HepG2 (cell line): Measurements from ENCODE around the gene PAPSS2. TPM values are rescaled to one million over a fixed set of nuclear protein-coding genes. Genes with fewer than 3 reads are reported as not detected.

Experiments used
- ATAC-seq: fragments of 200-7000 bp; cut with Tn5 transposase; 3 replicates; pipeline ENCODE4 v1.9.1; 2020; ENCODE audit warnings: mild to moderate bottlenecking, moderate library complexity
- BruUV-seq: library from RNA; stranded (reverse); fragments of 400-500 nt; replicated peaks from 2 replicates; lab custom pipeline; 2021; lab: Mats Ljungman, UMichigan
- CTCF ChIA-PET: fragments of 300-600 bp; formaldehyde crosslinking; extraction: SDS; loops from one replicate; lab custom pipeline; 2021; ENCODE audit warnings: low total read pairs, inconsistent platforms, low intra/inter-chr PET ratio; lab: Yijun Ruan, JAX
- POLR2A ChIA-PET: fragments of 350-600 bp; sonication (Branson Sonifier 250); formaldehyde crosslinking; loops from one replicate; lab custom pipeline; 2020; ENCODE audit warnings: antibody characterized with exemption, inconsistent platforms; lab: Yijun Ruan, JAX
- DNase-seq: peaks from one replicate; pipeline ENCODE4 v3.0.0-alpha.2; 2015; ENCODE audit warnings: low spot score
- FAIRE-seq: peaks from 3 replicates; lab custom pipeline; 2011; peaks lifted over from hg19 to GRCh38; lab: Jason Lieb, UNC
- H2AFZ ChIP-seq: one replicate; pipeline ENCODE4 v1.6.1; 2011; ENCODE audit warnings: low read length, inconsistent platforms
- H3K27ac ChIP-seq: fragments of 300-600 bp; 3 replicates; pipeline ENCODE4 v1.8.0; 2011; ENCODE audit warnings: mixed run types, mild to moderate bottlenecking, mixed read lengths, low read length, inconsistent platforms; ENCODE audit not compliant: insufficient read depth; ENCODE audit errors: extremely low read length
- H3K27me3 ChIP-seq, 2 experiments: fragments of 200-600 bp in 1 of 2; 2 replicates in 1 of 2; 3 replicates in 1 of 2; pipeline versions ENCODE4 v1.6.0 to v1.8.0; 2011; ENCODE audit warnings: low read length in 2 of 2, mild to moderate bottlenecking in 2 of 2, moderate library complexity in 2 of 2, inconsistent platforms in 1 of 2; ENCODE audit not compliant: insufficient read depth in 2 of 2, control insufficient read depth in 1 of 2
- H3K36me3 ChIP-seq, 2 experiments: fragments of 200-600 bp in 1 of 2; replicated peaks in 1 of 2; 2 replicates in 1 of 2; 3 replicates in 1 of 2; pipeline versions ENCODE4 v1.5.1 to v1.8.0; 2011; ENCODE audit warnings: low read length in 2 of 2, inconsistent platforms in 1 of 2; ENCODE audit not compliant: insufficient read depth in 2 of 2, control insufficient read depth in 1 of 2
- H3K4me1 ChIP-seq: 2 replicates; pipeline ENCODE4 v1.5.1; 2012; ENCODE audit warnings: low read length, inconsistent platforms; ENCODE audit not compliant: insufficient read depth
- H3K4me2 ChIP-seq: 2 replicates; pipeline ENCODE4 v1.6.0; 2011; ENCODE audit warnings: low read depth, low read length, inconsistent platforms
- H3K4me3 ChIP-seq, 3 experiments: fragments of 200-600 bp in 1 of 3; sonication (generic), shearing (Covaris generic) in 1 of 3; replicated peaks in 1 of 3; 2 replicates each; pipeline ENCODE4 v1.5.1; 2011 to 2016; ENCODE audit warnings: low read length in 3 of 3, inconsistent platforms in 2 of 3, low read depth in 2 of 3, mild to moderate bottlenecking in 2 of 3, control low read depth in 1 of 3, mixed read lengths in 1 of 3; ENCODE audit not compliant: insufficient read depth in 1 of 3
- H3K79me2 ChIP-seq: one replicate; pipeline ENCODE4 v1.6.1; 2011; ENCODE audit warnings: low read length, inconsistent platforms; ENCODE audit not compliant: insufficient read depth
- H3K9ac ChIP-seq: 2 replicates; pipeline ENCODE4 v1.6.0; 2011; ENCODE audit warnings: mild to moderate bottlenecking, low read depth, low read length, inconsistent platforms; ENCODE audit not compliant: insufficient read depth
- H3K9me3 ChIP-seq: 2 replicates; pipeline ENCODE4 v1.5.1; 2012; ENCODE audit warnings: mild to moderate bottlenecking, low read length
- H4K20me1 ChIP-seq: 2 replicates; pipeline ENCODE4 v1.6.0; 2011; ENCODE audit warnings: inconsistent platforms, mild to moderate bottlenecking, low read length, moderate library complexity; ENCODE audit not compliant: insufficient read depth
- GABPA ChIP-seq, 2 experiments: IDR thresholded peaks; 2 replicates each; pipeline ENCODE4 v1.6.1; 2011 to 2016; ENCODE audit warnings: low read depth in 2 of 2, low read length in 1 of 2, missing biosample characterization in 1 of 2, missing genetic modification characterization in 1 of 2
- MYNN ChIP-seq: sonication (generic); formaldehyde crosslinking; IDR thresholded peaks from 2 replicates; pipeline ENCODE4 v1.4.0; 2020; ENCODE audit warnings: mild to moderate bottlenecking, low read depth, missing genetic modification reagents
- YEATS2 ChIP-seq: sonication (generic); formaldehyde crosslinking; IDR thresholded peaks from 2 replicates; pipeline ENCODE4 v1.4.0; 2020; ENCODE audit warnings: missing genetic modification reagents, borderline replicate concordance
- ZFP37 ChIP-seq: sonication (generic); formaldehyde crosslinking; IDR thresholded peaks from 2 replicates; pipeline ENCODE4 v1.4.0; 2020; ENCODE audit warnings: missing genetic modification reagents, borderline replicate concordance
- ZNF253 ChIP-seq: sonication (generic); formaldehyde crosslinking; IDR thresholded peaks from 2 replicates; pipeline ENCODE4 v1.8.0; 2022; ENCODE audit warnings: mild to moderate bottlenecking, missing genetic modification reagents, borderline replicate concordance
- WGBS: methylation state at CpG from one replicate; pipeline ENCODE4 v1.1.6; 2017; ENCODE audit warnings: low lambda C conversion rate; 5-methylcytosine and 5-hydroxymethylcytosine counted together
- in situ Hi-C: cut with HindIII; loops from 2 replicates; pipeline ENCODE4 v1.10.0; 2017; ENCODE audit warnings: low pct_unique_long_range_greater_than_20kb; ENCODE audit not compliant: extremely low pct_ligation_motif_present
- intact Hi-C: fragments of 100-400 bp; cut with micrococcal nuclease; formaldehyde crosslinking; loops from one replicate; pipeline ENCODE4 v1.10.0; 2022; ENCODE audit not compliant: unreplicated experiment
- polyA plus RNA-seq, 8 experiments: library from polyadenylated mRNA; depleted of rRNA in 3 of 8; stranded (reverse) in 7 of 8; unstranded in 1 of 8; fragments of >200 nt; fragmentation: Illumina TruSeq in 4 of 8; extraction: Trizol in 4 of 8; gene quantifications; 2 replicates each; pipeline versions ENCODE4 v1.2.1 to v1.2.3, GENCODE V29; 2011 to 2016; ENCODE audit warnings: low read depth in 4 of 8, missing spikeins in 1 of 8, mixed read lengths in 1 of 8; ENCODE audit not compliant: insufficient read depth in 1 of 8
- total RNA-seq, 5 experiments: library from RNA; depleted of rRNA; stranded (reverse); fragments of >200 nt; fragmentation: Illumina TruSeq; extraction: Trizol; gene quantifications; 2 replicates each; pipeline ENCODE4 v1.2.3, GENCODE V29; 2016; ENCODE audit warnings: low read depth in 1 of 5
- TF ChIP-seq, protein P1 (sequence below): sonication (generic); formaldehyde crosslinking; IDR thresholded peaks from 2 replicates; pipeline ENCODE4 v1.9.0; 2021; ENCODE audit warnings: missing genetic modification reagents, borderline replicate concordance
- TF ChIP-seq, protein P2 (sequence below): sonication (generic); formaldehyde crosslinking; IDR thresholded peaks from 2 replicates; pipeline ENCODE4 v1.5.0; 2020; ENCODE audit warnings: missing genetic modification reagents
- TF ChIP-seq, protein P3 (sequence below): sonication (generic); formaldehyde crosslinking; IDR thresholded peaks from 2 replicates; pipeline ENCODE4 v1.4.0; 2020; ENCODE audit warnings: mild to moderate bottlenecking, missing genetic modification reagents, borderline replicate concordance
- TF ChIP-seq, protein P4 (sequence below): sonication (generic); formaldehyde crosslinking; IDR thresholded peaks from 2 replicates; pipeline ENCODE4 v1.4.0; 2020; ENCODE audit warnings: mild to moderate bottlenecking, missing genetic modification reagents
- TF ChIP-seq, protein P5 (sequence below): sonication (generic); formaldehyde crosslinking; IDR thresholded peaks from 2 replicates; pipeline ENCODE4 v1.5.1; 2020; ENCODE audit warnings: mild to moderate bottlenecking, missing genetic modification reagents, moderate library complexity

The PAPSS2 gene
- total and polyA plus RNA-seq, 2 of the 13 experiments (the other 11 are each of a cell fraction or from before 2014, with no cell fraction given): 0.11 to 0.12 TPM

DNA sequence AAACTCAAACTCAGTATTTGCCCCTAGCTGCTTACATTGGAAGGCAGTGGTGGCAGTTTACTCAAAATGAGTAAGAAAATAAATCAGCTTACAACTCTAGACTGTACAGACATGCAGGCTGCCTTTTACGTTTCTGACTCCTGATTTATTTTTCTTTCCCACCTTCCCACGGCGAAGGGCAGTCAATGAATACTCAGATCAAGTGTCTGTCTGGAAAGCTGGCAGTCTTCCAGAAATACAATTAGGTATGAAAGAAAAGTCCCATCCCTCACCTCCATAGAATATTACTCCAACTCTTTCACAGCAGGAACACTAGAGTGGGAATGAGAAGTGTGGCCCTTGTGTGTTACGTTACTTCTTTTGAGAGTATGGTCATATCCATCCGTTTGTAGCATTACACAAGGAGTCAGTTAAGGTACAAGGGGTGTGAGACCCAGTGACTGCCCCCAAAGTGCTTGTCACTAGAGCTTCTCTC, 1.3 kb upstream of the PAPSS2 start (continued):
- TF ChIP-seq ZFP37: no peak

DNA sequence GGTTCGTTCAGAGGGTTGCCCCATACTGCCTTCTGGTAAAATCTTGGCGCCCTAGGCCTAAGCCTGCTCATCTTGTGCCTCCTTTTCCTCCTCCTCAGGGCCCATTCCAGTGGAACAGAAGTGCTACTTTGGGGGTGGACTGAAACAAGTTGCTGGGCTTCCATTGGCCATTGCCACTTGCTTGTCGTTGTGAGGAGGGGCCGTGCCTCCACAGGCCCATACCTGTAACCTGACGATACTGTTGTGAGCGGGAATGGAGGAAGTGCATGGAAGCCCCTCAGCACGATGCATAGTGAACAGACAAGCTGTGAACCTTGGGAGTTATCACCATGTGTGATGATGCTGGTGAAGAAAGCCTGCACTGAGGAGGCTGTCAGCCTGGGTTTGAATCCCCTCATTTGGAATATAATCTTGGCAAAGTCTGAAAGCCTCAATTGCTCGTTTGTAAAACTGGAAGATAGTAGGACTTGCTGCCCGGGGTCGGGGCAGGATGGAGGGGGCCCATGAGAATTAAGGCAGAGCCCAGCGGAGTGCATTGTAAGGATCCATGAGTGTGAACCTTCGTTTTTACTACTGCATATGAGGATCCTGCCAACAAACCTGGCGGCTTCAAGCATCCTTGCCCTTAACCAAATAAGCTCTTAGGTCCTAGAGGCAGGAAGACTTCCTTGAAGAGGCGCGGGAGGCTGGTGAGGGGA, 671 bp upstream of the PAPSS2 start:
- in situ Hi-C loops (loop anchor here (5.0 to 25.0 kb wide), 2 partner anchors 78 to 453 kb away; no protein-coding TSS in a partner anchor), intact Hi-C loops (loop anchor here (2.0 kb wide), 1 partner anchor 126 kb away; no protein-coding TSS in a partner anchor)
- Histone ChIP-seq H3K4me1 (peaks cover 27% of the 10 kb centered on the region), H3K9me3 (no peaks in the 10 kb centered on the region), H3K9ac (no peak overlapping the region), H4K20me1 (no peaks in the 10 kb centered on the region), H3K79me2 (no peaks in the 10 kb centered on the region), H3K4me3 (peak overlapping the region in 2 of 3 experiments; percentile 64 to 70; a peak in 3 of 6 replicates), H3K4me2 (peak overlapping the region; percentile 80), H3K27ac (no peak overlapping the region), H2AFZ (no peak overlapping the region), H3K27me3 (peaks cover 5 to 31% of the 10 kb centered on the region in 2 experiments; a peak in 4 of 5 replicates), H3K36me3 (no peaks in the 10 kb centered on the region)
- CTCF ChIA-PET: no interaction called here
- BruUV-seq: no TSS peak
- peak; percentile 27 for ATAC-seq
- 49% methylated on average over 11 of the region's 15 CpGs for WGBS
- POLR2A ChIA-PET: no interaction called here
- no peak for FAIRE-seq
- DNase-seq: no peak
- TF ChIP-seq, protein P1, sequence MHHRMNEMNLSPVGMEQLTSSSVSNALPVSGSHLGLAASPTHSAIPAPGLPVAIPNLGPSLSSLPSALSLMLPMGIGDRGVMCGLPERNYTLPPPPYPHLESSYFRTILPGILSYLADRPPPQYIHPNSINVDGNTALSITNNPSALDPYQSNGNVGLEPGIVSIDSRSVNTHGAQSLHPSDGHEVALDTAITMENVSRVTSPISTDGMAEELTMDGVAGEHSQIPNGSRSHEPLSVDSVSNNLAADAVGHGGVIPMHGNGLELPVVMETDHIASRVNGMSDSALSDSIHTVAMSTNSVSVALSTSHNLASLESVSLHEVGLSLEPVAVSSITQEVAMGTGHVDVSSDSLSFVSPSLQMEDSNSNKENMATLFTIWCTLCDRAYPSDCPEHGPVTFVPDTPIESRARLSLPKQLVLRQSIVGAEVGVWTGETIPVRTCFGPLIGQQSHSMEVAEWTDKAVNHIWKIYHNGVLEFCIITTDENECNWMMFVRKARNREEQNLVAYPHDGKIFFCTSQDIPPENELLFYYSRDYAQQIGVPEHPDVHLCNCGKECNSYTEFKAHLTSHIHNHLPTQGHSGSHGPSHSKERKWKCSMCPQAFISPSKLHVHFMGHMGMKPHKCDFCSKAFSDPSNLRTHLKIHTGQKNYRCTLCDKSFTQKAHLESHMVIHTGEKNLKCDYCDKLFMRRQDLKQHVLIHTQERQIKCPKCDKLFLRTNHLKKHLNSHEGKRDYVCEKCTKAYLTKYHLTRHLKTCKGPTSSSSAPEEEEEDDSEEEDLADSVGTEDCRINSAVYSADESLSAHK (CRISPR knock-in tag): no peak
- TF ChIP-seq, protein P2, sequence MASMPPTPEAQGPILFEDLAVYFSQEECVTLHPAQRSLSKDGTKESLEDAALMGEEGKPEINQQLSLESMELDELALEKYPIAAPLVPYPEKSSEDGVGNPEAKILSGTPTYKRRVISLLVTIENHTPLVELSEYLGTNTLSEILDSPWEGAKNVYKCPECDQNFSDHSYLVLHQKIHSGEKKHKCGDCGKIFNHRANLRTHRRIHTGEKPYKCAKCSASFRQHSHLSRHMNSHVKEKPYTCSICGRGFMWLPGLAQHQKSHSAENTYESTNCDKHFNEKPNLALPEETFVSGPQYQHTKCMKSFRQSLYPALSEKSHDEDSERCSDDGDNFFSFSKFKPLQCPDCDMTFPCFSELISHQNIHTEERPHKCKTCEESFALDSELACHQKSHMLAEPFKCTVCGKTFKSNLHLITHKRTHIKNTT (CRISPR knock-in tag): no peak
- TF ChIP-seq GABPA (IDR thresholded peaks at IDR 0.05; ENCODE audit: low read depth, low read length) (no peak), GABPA (CRISPR knock-in tag; IDR thresholded peaks at IDR 0.05; ENCODE audit: low read depth) (no peak), ZNF253 (no peak), MYNN (CRISPR knock-in tag) (no peak), YEATS2 (no peak)
- TF ChIP-seq, protein P3, sequence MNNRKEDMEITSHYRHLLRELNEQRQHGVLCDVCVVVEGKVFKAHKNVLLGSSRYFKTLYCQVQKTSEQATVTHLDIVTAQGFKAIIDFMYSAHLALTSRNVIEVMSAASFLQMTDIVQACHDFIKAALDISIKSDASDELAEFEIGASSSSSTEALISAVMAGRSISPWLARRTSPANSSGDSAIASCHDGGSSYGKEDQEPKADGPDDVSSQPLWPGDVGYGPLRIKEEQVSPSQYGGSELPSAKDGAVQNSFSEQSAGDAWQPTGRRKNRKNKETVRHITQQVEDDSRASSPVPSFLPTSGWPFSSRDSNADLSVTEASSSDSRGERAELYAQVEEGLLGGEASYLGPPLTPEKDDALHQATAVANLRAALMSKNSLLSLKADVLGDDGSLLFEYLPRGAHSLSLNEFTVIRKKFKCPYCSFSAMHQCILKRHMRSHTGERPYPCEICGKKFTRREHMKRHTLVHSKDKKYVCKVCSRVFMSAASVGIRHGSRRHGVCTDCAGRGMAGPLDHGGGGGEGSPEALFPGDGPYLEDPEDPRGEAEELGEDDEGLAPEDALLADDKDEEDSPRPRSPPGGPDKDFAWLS: no peak
- TF ChIP-seq, protein P4, sequence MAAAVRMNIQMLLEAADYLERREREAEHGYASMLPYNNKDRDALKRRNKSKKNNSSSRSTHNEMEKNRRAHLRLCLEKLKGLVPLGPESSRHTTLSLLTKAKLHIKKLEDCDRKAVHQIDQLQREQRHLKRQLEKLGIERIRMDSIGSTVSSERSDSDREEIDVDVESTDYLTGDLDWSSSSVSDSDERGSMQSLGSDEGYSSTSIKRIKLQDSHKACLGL (CRISPR knock-in tag): no peak
- TF ChIP-seq, protein P5, sequence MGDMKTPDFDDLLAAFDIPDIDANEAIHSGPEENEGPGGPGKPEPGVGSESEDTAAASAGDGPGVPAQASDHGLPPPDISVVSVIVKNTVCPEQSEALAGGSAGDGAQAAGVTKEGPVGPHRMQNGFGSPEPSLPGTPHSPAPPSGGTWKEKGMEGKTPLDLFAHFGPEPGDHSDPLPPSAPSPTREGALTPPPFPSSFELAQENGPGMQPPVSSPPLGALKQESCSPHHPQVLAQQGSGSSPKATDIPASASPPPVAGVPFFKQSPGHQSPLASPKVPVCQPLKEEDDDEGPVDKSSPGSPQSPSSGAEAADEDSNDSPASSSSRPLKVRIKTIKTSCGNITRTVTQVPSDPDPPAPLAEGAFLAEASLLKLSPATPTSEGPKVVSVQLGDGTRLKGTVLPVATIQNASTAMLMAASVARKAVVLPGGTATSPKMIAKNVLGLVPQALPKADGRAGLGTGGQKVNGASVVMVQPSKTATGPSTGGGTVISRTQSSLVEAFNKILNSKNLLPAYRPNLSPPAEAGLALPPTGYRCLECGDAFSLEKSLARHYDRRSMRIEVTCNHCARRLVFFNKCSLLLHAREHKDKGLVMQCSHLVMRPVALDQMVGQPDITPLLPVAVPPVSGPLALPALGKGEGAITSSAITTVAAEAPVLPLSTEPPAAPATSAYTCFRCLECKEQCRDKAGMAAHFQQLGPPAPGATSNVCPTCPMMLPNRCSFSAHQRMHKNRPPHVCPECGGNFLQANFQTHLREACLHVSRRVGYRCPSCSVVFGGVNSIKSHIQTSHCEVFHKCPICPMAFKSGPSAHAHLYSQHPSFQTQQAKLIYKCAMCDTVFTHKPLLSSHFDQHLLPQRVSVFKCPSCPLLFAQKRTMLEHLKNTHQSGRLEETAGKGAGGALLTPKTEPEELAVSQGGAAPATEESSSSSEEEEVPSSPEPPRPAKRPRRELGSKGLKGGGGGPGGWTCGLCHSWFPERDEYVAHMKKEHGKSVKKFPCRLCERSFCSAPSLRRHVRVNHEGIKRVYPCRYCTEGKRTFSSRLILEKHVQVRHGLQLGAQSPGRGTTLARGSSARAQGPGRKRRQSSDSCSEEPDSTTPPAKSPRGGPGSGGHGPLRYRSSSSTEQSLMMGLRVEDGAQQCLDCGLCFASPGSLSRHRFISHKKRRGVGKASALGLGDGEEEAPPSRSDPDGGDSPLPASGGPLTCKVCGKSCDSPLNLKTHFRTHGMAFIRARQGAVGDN (CRISPR knock-in tag): no peak
